K562 (cell line): ENCODE data around the gene CPEB1. TPM values are rescaled to one million over a fixed set of nuclear protein-coding genes. Genes with fewer than 3 reads are reported as not detected.
"Not testable (repeated sequence)": the region's sequence is repeated elsewhere in the genome, so short reads cannot be mapped to it uniquely, and the experiment has no call there.

Experiments used
- ATAC-seq: fragments of 200-7000 bp; cut with Tn5 transposase; 3 replicates; pipeline ENCODE4 v1.9.1; 2020; ENCODE audit warnings: moderate library complexity
- BruUV-seq: library from RNA; stranded (reverse); fragments of 400-500 nt; replicated peaks from 2 replicates; lab custom pipeline; 2021; lab: Mats Ljungman, UMichigan
- CTCF ChIA-PET: fragments of 300-600 bp; formaldehyde crosslinking; extraction: SDS; loops from one replicate; lab custom pipeline; 2021; ENCODE audit warnings: low intra/inter-chr PET ratio; lab: Yijun Ruan, JAX
- POLR2A ChIA-PET: fragments of 300-600, 350-650 bp; sonication (Branson Sonifier 250); formaldehyde crosslinking; extraction: SDS; loops from one replicate; lab custom pipeline; 2021; ENCODE audit warnings: antibody characterized with exemption, inconsistent platforms; lab: Yijun Ruan, JAX
- DNase-seq, 4 experiments: peaks; one replicate each; pipeline versions ENCODE4 v3.0.0 to v3.0.0-alpha.2; 2011 to 2018; ENCODE audit warnings: low spot score in 3 of 4, mixed read lengths in 3 of 4; ENCODE audit errors: extremely low read depth in 1 of 4
- FAIRE-seq: peaks from 2 replicates; lab custom pipeline; 2011; peaks lifted over from hg19 to GRCh38; lab: Jason Lieb, UNC
- H2AFZ ChIP-seq: 2 replicates; pipeline ENCODE4 v1.6.0; 2011; ENCODE audit warnings: low read depth, low read length, control low read depth, inconsistent platforms
- H3K27ac ChIP-seq: fragments of 200-600 bp; 3 replicates; pipeline ENCODE4 v1.8.0; 2011; ENCODE audit warnings: low read depth, mild to moderate bottlenecking, control low read depth, inconsistent platforms, low read length, moderate library complexity, mixed read lengths; ENCODE audit errors: extremely low read depth
- H3K27me3 ChIP-seq, 2 experiments: fragments of 300-600 bp in 1 of 2; 2 replicates in 1 of 2; 3 replicates in 1 of 2; pipeline versions ENCODE4 v1.6.0 to v1.8.0; 2011; ENCODE audit warnings: inconsistent platforms in 2 of 2, low read length in 2 of 2, mild to moderate bottlenecking in 1 of 2, mixed read lengths in 1 of 2, moderate library complexity in 1 of 2; ENCODE audit not compliant: control insufficient read depth in 2 of 2, insufficient read depth in 2 of 2
- H3K36me3 ChIP-seq: fragments of 300-600 bp; 3 replicates; pipeline ENCODE4 v1.8.0; 2011; ENCODE audit warnings: mild to moderate bottlenecking, low read length, inconsistent platforms; ENCODE audit not compliant: control insufficient read depth, insufficient read depth
- H3K4me1 ChIP-seq, 2 experiments: fragments of 200-600 bp in 1 of 2; replicated peaks in 1 of 2; 2 replicates in 1 of 2; 3 replicates in 1 of 2; pipeline versions ENCODE4 v1.5.1 to v1.8.0; 2011; ENCODE audit warnings: inconsistent platforms in 2 of 2, low read length in 2 of 2, mild to moderate bottlenecking in 1 of 2, mixed read lengths in 1 of 2, moderate library complexity in 1 of 2; ENCODE audit not compliant: control insufficient read depth in 2 of 2, insufficient read depth in 2 of 2
- H3K4me2 ChIP-seq: 2 replicates; pipeline ENCODE4 v1.6.1; 2011; ENCODE audit warnings: low read length, control low read depth, inconsistent platforms, mixed read lengths; ENCODE audit not compliant: insufficient read depth
- H3K4me3 ChIP-seq: fragments of 200-600 bp; sonication (generic), shearing (Covaris generic); 2 replicates; pipeline ENCODE4 v1.5.1; 2016; ENCODE audit warnings: control low read depth, inconsistent platforms
- H3K79me2 ChIP-seq: fragments of 200-600 bp; 3 replicates; pipeline ENCODE4 v1.8.0; 2011; ENCODE audit warnings: low read length, inconsistent platforms; ENCODE audit not compliant: control insufficient read depth, insufficient read depth
- H3K9ac ChIP-seq, 2 experiments: 2 replicates each; pipeline versions ENCODE4 v1.6.0 to v1.6.1; 2011; ENCODE audit warnings: low read depth in 2 of 2, low read length in 2 of 2, control low read depth in 1 of 2, inconsistent platforms in 1 of 2, mild to moderate bottlenecking in 1 of 2, mixed read lengths in 1 of 2; ENCODE audit not compliant: insufficient read depth in 1 of 2
- H3K9me1 ChIP-seq: one replicate; pipeline ENCODE4 v1.6.0; 2011; ENCODE audit warnings: inconsistent platforms, mild to moderate bottlenecking, low read length, moderate library complexity; ENCODE audit not compliant: control insufficient read depth, insufficient read depth
- H3K9me3 ChIP-seq: replicated peaks from 2 replicates; pipeline ENCODE4 v1.5.1; 2011; ENCODE audit warnings: low read depth, low read length, inconsistent platforms; ENCODE audit not compliant: control insufficient read depth, insufficient read depth
- H4K20me1 ChIP-seq: replicated peaks from 2 replicates; pipeline ENCODE4 v1.6.1; 2011; ENCODE audit warnings: low read length, inconsistent platforms, mixed read lengths; ENCODE audit not compliant: control insufficient read depth, insufficient read depth
- ADNP ChIP-seq: fragments of 200-800 bp; sonication (Bioruptor generic); IDR thresholded peaks from 2 replicates; pipeline ENCODE4 v1.6.1; 2016; ENCODE audit warnings: missing genetic modification characterization, missing compliant biosample characterization
- BCOR ChIP-seq: fragments of 450-650 bp; IDR thresholded peaks from 2 replicates; pipeline ENCODE4 v1.6.1; 2016
- CEBPG ChIP-seq, 3 experiments: fragments of 200-800 bp in 1 of 3; sonication (Bioruptor generic) in 1 of 3; sonication (generic) in 1 of 3; formaldehyde crosslinking in 1 of 3; IDR thresholded peaks in 2 of 3; conservative IDR thresholded peaks in 1 of 3; 2 replicates each; pipeline versions ENCODE4 v1.6.1 to v1.8.0; 2016 to 2022; ENCODE audit warnings: missing compliant biosample characterization in 2 of 3, missing genetic modification characterization in 2 of 3, mild to moderate bottlenecking in 1 of 3, missing genetic modification reagents in 1 of 3
- HDAC2 ChIP-seq: fragments of 450-650 bp; IDR thresholded peaks from 2 replicates; pipeline ENCODE4 v1.6.1; 2016; ENCODE audit warnings: mild to moderate bottlenecking
- KDM1A ChIP-seq, 2 experiments: fragments of 450-650 bp; IDR thresholded peaks; 2 replicates each; pipeline ENCODE4 v1.6.1; 2016; ENCODE audit warnings: mild to moderate bottlenecking in 2 of 2
- NCOA1 ChIP-seq: fragments of 450-650 bp; IDR thresholded peaks from 2 replicates; pipeline ENCODE4 v1.6.1; 2016; ENCODE audit warnings: low read depth
- NR2C1 ChIP-seq, 2 experiments: fragments of 450-650 bp; IDR thresholded peaks; 2 replicates each; pipeline ENCODE4 v1.6.1; 2017; ENCODE audit warnings: mild to moderate bottlenecking in 2 of 2, antibody characterized with exemption in 1 of 2, inconsistent platforms in 1 of 2, missing compliant biosample characterization in 1 of 2, missing genetic modification characterization in 1 of 2
- RBFOX2 ChIP-seq: fragments of 200-400 bp; formaldehyde crosslinking; IDR thresholded peaks from 2 replicates; pipeline ENCODE4 v1.6.1; 2017; ENCODE audit warnings: low read depth, mild to moderate bottlenecking, low read length, moderate library complexity
- RBM25 ChIP-seq: fragments of 200-400 bp; formaldehyde crosslinking; IDR thresholded peaks from 2 replicates; pipeline ENCODE4 v1.6.1; 2018; ENCODE audit warnings: low read length, low read depth, moderate library complexity; ENCODE audit not compliant: severe bottlenecking
- SMARCA5 ChIP-seq: fragments of 450-650 bp; IDR thresholded peaks from 2 replicates; pipeline ENCODE4 v1.6.1; 2016
- TRIM24 ChIP-seq, 2 experiments: fragments of 450-650 bp; IDR thresholded peaks; 2 replicates each; pipeline ENCODE4 v1.6.1; 2016
- ZNF146 ChIP-seq: IDR thresholded peaks from one replicate; pipeline ENCODE4 v1.6.1; 2018; ENCODE audit warnings: missing compliant biosample characterization; ENCODE audit not compliant: unreplicated experiment
- WGBS: fragments of 100-300 bp; shearing (Covaris generic); methylation state at CpG from one replicate; pipeline ENCODE4 v1.1.6; 2016; ENCODE audit warnings: low coverage, mixed read lengths; ENCODE audit not compliant: insufficient coverage; ENCODE audit errors: missing lambda C conversion rate; 5-methylcytosine and 5-hydroxymethylcytosine counted together
- in situ Hi-C: fragments of 300-500 bp; cut with MboI; formaldehyde crosslinking; loops from 4 replicates; pipeline ENCODE4 v1.15.0; 2018; ENCODE audit warnings: inconsistent platforms, mixed read lengths
- intact Hi-C: fragments of 100-400 bp; cut with micrococcal nuclease; formaldehyde crosslinking; loops from 2 replicates; pipeline ENCODE4 v1.14.2; 2022
- polyA plus RNA-seq, 8 experiments: library from polyadenylated mRNA; depleted of rRNA in 4 of 8; stranded (reverse) in 5 of 8; unstranded in 3 of 8; fragments of >200 nt; fragmentation: Nextera tagmentation in 2 of 8; fragmentation: Illumina TruSeq in 1 of 8; extraction: Ambion mirVana in 2 of 8; extraction: Trizol in 1 of 8; gene quantifications; 2 replicates each; pipeline versions ENCODE4 v1.2.1 to v1.2.3, GENCODE V29; 2011 to 2014; ENCODE audit warnings: inconsistent platforms in 1 of 8, missing spikeins in 1 of 8
- total RNA-seq, 7 experiments: library from RNA; depleted of rRNA in 6 of 7; stranded (reverse); fragments of >200 nt in 6 of 7; fragmentation: Illumina TruSeq in 2 of 7; extraction: Trizol in 2 of 7; gene quantifications; 2 replicates each; pipeline versions ENCODE4 v1.2.1 to v1.2.3, GENCODE V29; 2011 to 2021; ENCODE audit warnings: low replicate concordance in 1 of 7

CPEB1 gene
- total and polyA plus RNA-seq, 9 of the 15 experiments (the other 6 are each of a cell fraction or from before 2014, with no cell fraction given): 2.2 to 13.4 (median 9.7) TPM

DNA sequence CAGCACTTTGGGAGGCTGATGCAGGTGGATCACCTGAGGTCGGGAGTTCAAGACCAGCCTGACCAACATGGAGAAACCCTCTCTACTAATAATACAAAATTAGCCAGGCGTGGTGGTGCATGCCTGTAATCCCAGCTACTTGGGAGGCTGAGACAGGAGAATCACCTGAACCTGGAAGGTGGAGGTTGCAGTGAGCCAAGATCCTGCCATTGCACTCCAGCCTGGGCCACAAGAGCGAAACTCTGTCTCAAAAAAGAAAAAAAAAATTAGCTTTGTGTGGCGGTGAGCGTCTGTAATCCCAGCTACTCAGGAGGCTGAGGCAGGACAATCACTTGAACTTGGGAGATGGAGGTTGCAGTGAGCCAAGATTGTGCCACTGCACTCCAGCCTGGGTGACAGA is 112.0 kb downstream of the CPEB1 start:
- FAIRE-seq, BruUV-seq, ATAC-seq, intact Hi-C loops, DNase-seq, H3K4me2 ChIP-seq, H3K27ac ChIP-seq, H2AFZ ChIP-seq, H3K9me1 ChIP-seq, H3K27me3 ChIP-seq, in situ Hi-C loops, CTCF ChIA-PET, H3K9ac ChIP-seq, H3K4me3 ChIP-seq, H3K9me3 ChIP-seq: not testable (repeated sequence)
- Histone ChIP-seq H3K36me3 (peaks cover 66% of the 10 kb centered on the region), H4K20me1 (peaks cover 42% of the 10 kb centered on the region), H3K79me2 (peaks cover 42% of the 10 kb centered on the region), H3K4me1 (peaks cover 20 to 23% of the 10 kb centered on the region in 2 experiments; a peak in 4 of 5 replicates)
- POLR2A ChIA-PET: interaction anchor here (2.0 kb wide), 1 partner anchor 37 kb away, joined by 6 read pairs; no protein-coding TSS in a partner anchor
- WGBS: 84% methylated on average over 5 of the region's 5 CpGs
- peak; percentile 4; the same call in 1 of the 2 replicates for TF ChIP-seq RBFOX2

DNA sequence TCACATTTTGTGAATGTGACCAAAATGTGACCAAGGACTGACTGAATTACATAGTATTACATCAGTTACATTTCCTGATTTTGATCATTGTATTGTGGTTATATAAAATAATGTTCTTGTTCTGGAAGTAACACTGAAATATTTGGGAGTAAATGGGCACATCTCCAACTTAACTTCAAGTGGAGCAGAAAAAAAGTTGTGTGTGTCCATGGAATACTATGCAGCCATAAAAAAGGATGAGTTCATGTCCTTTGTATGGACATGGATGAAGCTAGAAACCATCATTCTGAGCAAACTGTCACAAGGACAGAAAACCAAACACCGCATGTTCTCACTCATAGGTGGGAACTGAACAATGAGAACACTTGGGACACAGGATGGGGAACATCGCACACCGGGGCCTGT is 112.7 kb downstream of the CPEB1 start:
- H3K9me1 ChIP-seq; FAIRE-seq; H3K4me2 ChIP-seq; H3K9me3 ChIP-seq; H2AFZ ChIP-seq; ATAC-seq; intact Hi-C loops; H3K27me3 ChIP-seq; H3K4me3 ChIP-seq; BruUV-seq; CTCF ChIA-PET; H3K9ac ChIP-seq; TF ChIP-seq NR2C1 (IDR thresholded peaks at IDR 0.05): not testable (repeated sequence)
- peaks cover 36% of the 10 kb centered on the region for H4K20me1 ChIP-seq
- H3K36me3 ChIP-seq: peaks cover 61% of the 10 kb centered on the region
- 96% methylated on average over 3 of the region's 3 CpGs for WGBS
- in situ Hi-C loops: loop anchor here (5.0 kb wide), 1 partner anchor 468 kb away; no protein-coding TSS in a partner anchor
- 0 out of 2 replicates have a peak, but pooled peaks have one; percentile 16 for TF ChIP-seq NCOA1
- peak; percentile 89 to 93 for TF ChIP-seq TRIM24 (IDR thresholded peaks at IDR 0.05)
- peak; percentile 84 for TF ChIP-seq BCOR
- peak; percentile 99 for TF ChIP-seq ZNF146 (CRISPR knock-in tag)
- TF ChIP-seq RBM25: peak; percentile 70
- TF ChIP-seq CEBPG (CRISPR knock-in tag; IDR thresholded peaks at IDR 0.05): peak; percentile 67; the same call in 1 of the 2 replicates
- peak in 1 of 2 experiments; percentile 55; a peak in 1 of 4 replicates for TF ChIP-seq CEBPG (tag; conservative IDR thresholded peaks at IDR 0.05 in 1 of 2, IDR thresholded peaks at IDR 0.05 in 1 of 2)
- peak; percentile 34; the same call in 1 of the 2 replicates for TF ChIP-seq HDAC2
- 0 out of 2 replicates have a peak, but pooled peaks have one; percentile 31 for TF ChIP-seq NR2C1 (tag; IDR thresholded peaks at IDR 0.05)
- peak; percentile 73 for TF ChIP-seq ADNP
- TF ChIP-seq KDM1A (IDR thresholded peaks at IDR 0.05): peak; percentile 39 to 57; a peak in 2 of 4 replicates
- peak; percentile 79 for TF ChIP-seq SMARCA5
- H3K4me1 ChIP-seq: peaks cover 20 to 23% of the 10 kb centered on the region in 2 experiments; a peak in 4 of 5 replicates
- POLR2A ChIA-PET: interaction anchor here (2.0 kb wide), 1 partner anchor 38 kb away, joined by 6 read pairs; no protein-coding TSS in a partner anchor
- peak in 1 of 4 experiments; percentile 12 for DNase-seq
- peaks cover 35% of the 10 kb centered on the region for H3K79me2 ChIP-seq
- peak overlapping the region; percentile 39; the same call in 1 of the 3 replicates for H3K27ac ChIP-seq
